HG03520 (cell line): ENCODE measurements around the gene AMZ1.
"Not testable (repeated sequence)": the region's sequence is repeated elsewhere in the genome, so short reads cannot be mapped to it uniquely, and the experiment has no call there.

Experiments
- ATAC-seq: cut with Tn5 transposase; IDR thresholded peaks from one replicate; pipeline ENCODE4 v1.9.1; 2021; ENCODE audit warnings: mild to moderate bottlenecking, moderate library complexity; ENCODE audit not compliant: unreplicated experiment

AMZ1 gene

GRCh38 chr7:2710286-2710655 is 22.3 kb downstream of the AMZ1 start:
- ATAC-seq: peak; percentile 54

GRCh38 chr7:2710901-2711551 is 23.0 kb downstream of the AMZ1 start:
- peak; percentile 28 for ATAC-seq

- ATAC-seq: no peak
Observed at GRCh38 chr7:2711895-2712675, 24.1 kb downstream of the AMZ1 start.

- ATAC-seq: no peak
Observed at GRCh38 chr7:2713370-2713769, 25.4 kb downstream of the AMZ1 start.

GRCh38 chr7:2713978-2714377 is 26.0 kb downstream of the AMZ1 start:
- no peak for ATAC-seq

- ATAC-seq: no peak
Observed at GRCh38 chr7:2714636-2715035, 26.6 kb downstream of the AMZ1 start.

GRCh38 chr7:2715341-2716231 is 27.6 kb downstream of the AMZ1 start:
- no peak for ATAC-seq

GRCh38 chr7:2716488-2716887 is 28.5 kb downstream of the AMZ1 start:
- no peak for ATAC-seq

GRCh38 chr7:2716906-2717292 is 28.9 kb downstream of the AMZ1 start:
- no peak for ATAC-seq

GRCh38 chr7:2717293-2718261 is 29.6 kb downstream of the AMZ1 start:
- no peak for ATAC-seq

GRCh38 chr7:2718296-2718965 is 30.4 kb downstream of the AMZ1 start:
- no peak for ATAC-seq

- no peak for ATAC-seq
Observed at GRCh38 chr7:2719007-2719406, 31.0 kb downstream of the AMZ1 start.

- no peak for ATAC-seq
Observed at GRCh38 chr7:2720024-2720423, 32.0 kb downstream of the AMZ1 start.

GRCh38 chr7:2721842-2722241 is 33.8 kb downstream of the AMZ1 start:
- no peak for ATAC-seq

- no peak for ATAC-seq
Observed at GRCh38 chr7:2722591-2722990, 34.6 kb downstream of the AMZ1 start.

- no peak for ATAC-seq
Observed at GRCh38 chr7:2723138-2723850, 35.3 kb downstream of the AMZ1 start.

- not testable (repeated sequence) for ATAC-seq
Observed at GRCh38 chr7:2724036-2724435, 36.0 kb downstream of the AMZ1 start.

GRCh38 chr7:2724453-2725177 is 36.6 kb downstream of the AMZ1 start:
- no peak for ATAC-seq
